DOHH2 (cell line): Measurements from ENCODE around the gene SPATA13.

ENCODE experiments used
- H3F3A ChIP-seq: fragments of 200-600 bp; sonication (generic), shearing (Covaris generic); 2 replicates; pipeline ENCODE4 v1.6.0; 2016; ENCODE audit warnings: antibody characterized with exemption, mild to moderate bottlenecking; ENCODE audit not compliant: control insufficient read depth, insufficient read depth
- H3K27ac ChIP-seq: fragments of 200-600 bp; sonication (generic); 2 replicates; pipeline ENCODE4 v1.5.1; 2014; ENCODE audit warnings: low read depth, mild to moderate bottlenecking, low read length, moderate library complexity
- H3K27me3 ChIP-seq: fragments of 200-600 bp; sonication (generic); 2 replicates; pipeline ENCODE4 v1.6.1; 2014; ENCODE audit warnings: mild to moderate bottlenecking, low read length, mixed read lengths; ENCODE audit not compliant: control insufficient read depth
- H3K36me3 ChIP-seq: fragments of 200-600 bp; sonication (generic); 2 replicates; pipeline ENCODE4 v1.6.1; 2014; ENCODE audit warnings: mild to moderate bottlenecking, low read length, moderate library complexity, mixed read lengths; ENCODE audit not compliant: control insufficient read depth
- H3K4me1 ChIP-seq: fragments of 200-600 bp; sonication (generic); 2 replicates; pipeline ENCODE4 v1.6.1; 2014; ENCODE audit warnings: mild to moderate bottlenecking, low read length, mixed read lengths; ENCODE audit not compliant: control insufficient read depth
- H3K4me2 ChIP-seq: fragments of 200-600 bp; sonication (generic); 2 replicates; pipeline ENCODE4 v1.6.0; 2014; ENCODE audit warnings: mild to moderate bottlenecking, low read length, moderate library complexity
- H3K4me3 ChIP-seq: fragments of 200-600 bp; sonication (generic); 2 replicates; pipeline ENCODE4 v1.5.1; 2014; ENCODE audit warnings: mild to moderate bottlenecking, low read length, mixed read lengths
- H3K79me2 ChIP-seq: fragments of 200-600 bp; sonication (generic); 2 replicates; pipeline ENCODE4 v1.6.1; 2014; ENCODE audit warnings: mild to moderate bottlenecking, low read length, mixed read lengths; ENCODE audit not compliant: control insufficient read depth
- H3K9me2 ChIP-seq: fragments of 200-600 bp; sonication (generic); replicated peaks from 2 replicates; pipeline ENCODE4 v1.6.1; 2014; ENCODE audit warnings: mild to moderate bottlenecking, low read length, mixed read lengths; ENCODE audit not compliant: control insufficient read depth
- H3K9me3 ChIP-seq: fragments of 200-600 bp; sonication (generic); 2 replicates; pipeline ENCODE4 v1.6.1; 2014; ENCODE audit warnings: antibody characterized with exemption, low read length, mixed read lengths; ENCODE audit not compliant: control insufficient read depth, insufficient read depth
- H4K20me1 ChIP-seq: fragments of 200-600 bp; sonication (generic); 2 replicates; pipeline ENCODE4 v1.6.0; 2014; ENCODE audit warnings: low read depth, mild to moderate bottlenecking, antibody characterized with exemption, low read length, moderate library complexity; ENCODE audit not compliant: control insufficient read depth, insufficient read depth
- CTCF ChIP-seq: fragments of 200-600 bp; sonication (generic); IDR thresholded peaks from one replicate; pipeline ENCODE4 v1.5.1; 2014; ENCODE audit warnings: antibody characterized with exemption, mild to moderate bottlenecking, low read depth, low read length; ENCODE audit not compliant: poor library complexity, severe bottlenecking
- EZH2phosphoT487 ChIP-seq: fragments of 200-600 bp; sonication (generic); IDR thresholded peaks from 2 replicates; pipeline ENCODE4 v1.6.1; 2017; ENCODE audit warnings: borderline replicate concordance, mild to moderate bottlenecking, antibody characterized with exemption, low read length, moderate library complexity, mixed read lengths

The SPATA13 gene

GRCh38 chr13:24288870-24289269 is 128.3 kb downstream of the SPATA13 start:
- Histone ChIP-seq H4K20me1 (no peaks in the 10 kb centered on the region), H3K4me2 (no peak overlapping the region), H3K79me2 (no peaks in the 10 kb centered on the region), H3K36me3 (peaks cover 5% of the 10 kb centered on the region), H3K4me3 (no peak overlapping the region), H3F3A (no peaks in the 10 kb centered on the region), H3K4me1 (no peaks in the 10 kb centered on the region), H3K9me3 (no peaks in the 10 kb centered on the region), H3K27me3 (no peaks in the 10 kb centered on the region), H3K27ac (no peak overlapping the region), H3K9me2 (no peaks in the 10 kb centered on the region)
- TF ChIP-seq CTCF (no peak), EZH2phosphoT487 (no peak)

GRCh38 chr13:24290280-24290932 is 129.9 kb downstream of the SPATA13 start:
- no peaks in the 10 kb centered on the region for H3K9me2 ChIP-seq
- H3K36me3 ChIP-seq = peaks cover 7% of the 10 kb centered on the region
- no peaks in the 10 kb centered on the region for H3F3A ChIP-seq
- TF ChIP-seq EZH2phosphoT487 = no peak
- TF ChIP-seq CTCF = no peak
- no peak overlapping the region for H3K4me2 ChIP-seq
- no peaks in the 10 kb centered on the region for H4K20me1 ChIP-seq
- H3K27me3 ChIP-seq = no peaks in the 10 kb centered on the region
- no peak overlapping the region for H3K4me3 ChIP-seq
- H3K79me2 ChIP-seq = no peaks in the 10 kb centered on the region
- no peak overlapping the region for H3K27ac ChIP-seq
- H3K9me3 ChIP-seq = no peaks in the 10 kb centered on the region
- H3K4me1 ChIP-seq = no peaks in the 10 kb centered on the region

GRCh38 chr13:24292481-24292880 is 132.0 kb downstream of the SPATA13 start:
- no peak overlapping the region for H3K4me3 ChIP-seq
- H3K9me2 ChIP-seq = no peaks in the 10 kb centered on the region
- no peaks in the 10 kb centered on the region for H4K20me1 ChIP-seq
- H3K36me3 ChIP-seq = peaks cover 7% of the 10 kb centered on the region
- H3K79me2 ChIP-seq = no peaks in the 10 kb centered on the region
- TF ChIP-seq EZH2phosphoT487 (no peak), CTCF (no peak)
- no peaks in the 10 kb centered on the region for H3K27me3 ChIP-seq
- no peaks in the 10 kb centered on the region for H3K4me1 ChIP-seq
- H3K9me3 ChIP-seq = no peaks in the 10 kb centered on the region
- no peaks in the 10 kb centered on the region for H3F3A ChIP-seq
- no peak overlapping the region for H3K4me2 ChIP-seq
- H3K27ac ChIP-seq = no peak overlapping the region
